Measurements from ENCODE around the gene MRPL10.

GRCh38 chr17:47820033-47820789, 11.1 kb downstream of the MRPL10 start:
- TF ChIP-seq EZH2 (optimal IDR thresholded peaks at IDR 0.05; ENCODE audit: low read depth, low read length) (no peak), CTCF (IDR thresholded peaks at IDR 0.05; ENCODE audit: low read length) (no peak), EZH2phosphoT487 (IDR thresholded peaks at IDR 0.05; ENCODE audit: low read length) (no peak)

Measured in MM.1S (cell line).